Stimulated activated CD8-positive, alpha-beta memory T cell treated with anti-CD3 and anti-CD28 coated beads, Interleukin-7, amount 100 ng/mL, for 4 hours (primary cell): ENCODE results near the gene SMIM23.

ENCODE experiments used
- DNase-seq, 2 donors: peaks; one replicate each; pipeline ENCODE4 v3.0.0-alpha.2; 2020; ENCODE audit warnings: low read depth in 2 of 2

Gene SMIM23

DNA sequence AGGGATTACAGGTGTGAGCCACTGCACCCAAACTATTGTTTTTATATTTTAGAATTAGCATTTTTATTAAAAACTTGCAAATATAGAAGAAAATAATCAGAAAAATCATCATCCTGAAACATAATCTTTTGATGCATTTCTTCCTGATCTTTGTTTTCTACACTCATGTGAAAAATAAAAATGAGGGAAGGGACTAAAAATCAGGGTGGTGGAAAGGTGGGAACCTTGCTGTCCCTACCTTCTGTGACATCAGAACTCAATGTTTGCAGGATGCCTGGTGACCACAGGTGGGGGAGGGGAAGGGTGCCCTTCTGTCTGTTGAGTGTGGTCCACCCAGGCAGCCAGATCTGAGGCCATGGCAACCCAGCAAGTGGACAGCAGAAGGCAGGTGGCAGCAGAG, at the start of gene SMIM23:
TSS of gene SMIM23 (plus strand) at position 301 of the 400 bp plus-strand sequence. CDS start at position 356, 55 bp downstream.
- no peak for DNase-seq

DNA sequence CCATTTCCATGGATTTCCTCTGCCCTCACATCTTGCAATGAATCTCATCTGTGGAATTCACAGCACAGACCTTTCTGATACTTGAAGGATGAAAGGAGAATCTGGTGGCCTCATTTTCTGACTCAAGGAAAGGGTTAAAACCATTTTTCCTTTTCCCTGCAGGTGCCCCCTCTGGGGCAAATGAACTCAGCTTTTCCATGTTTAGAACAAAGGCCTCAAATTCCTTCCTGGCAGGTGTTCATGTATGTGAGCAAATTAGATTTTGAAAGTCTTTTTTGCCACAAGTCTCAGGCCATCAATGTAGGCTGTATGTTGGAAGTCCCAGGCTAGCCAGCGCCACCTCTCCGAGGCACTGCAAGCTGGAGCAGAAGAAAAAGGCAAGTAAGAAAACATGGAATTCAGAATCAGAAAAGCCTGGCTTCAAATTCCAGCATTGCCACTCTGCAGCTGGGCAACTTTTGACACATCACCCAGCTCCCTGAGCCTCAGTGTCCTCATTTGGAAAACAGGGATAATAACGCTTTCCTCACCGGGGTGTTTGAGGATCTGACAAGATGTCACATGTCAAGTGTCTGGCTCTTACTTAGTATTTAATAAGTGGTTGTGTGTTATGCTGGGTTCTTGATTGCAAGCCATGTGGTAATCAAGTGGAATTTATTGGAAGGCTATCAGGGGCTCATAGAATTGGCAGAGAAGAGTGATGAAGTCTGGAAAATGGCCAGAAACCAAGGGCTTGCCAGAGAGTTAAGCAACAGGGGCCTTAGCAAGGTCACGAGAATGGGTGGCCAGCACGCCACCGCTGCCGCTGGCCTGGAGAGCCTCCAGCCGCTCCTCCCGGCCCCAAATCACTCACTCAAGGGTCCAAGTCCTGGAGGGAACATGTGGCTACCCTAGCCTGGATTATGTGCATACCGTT, 48.4 kb upstream of the SMIM23 start:
- DNase-seq = no peak

DNA sequence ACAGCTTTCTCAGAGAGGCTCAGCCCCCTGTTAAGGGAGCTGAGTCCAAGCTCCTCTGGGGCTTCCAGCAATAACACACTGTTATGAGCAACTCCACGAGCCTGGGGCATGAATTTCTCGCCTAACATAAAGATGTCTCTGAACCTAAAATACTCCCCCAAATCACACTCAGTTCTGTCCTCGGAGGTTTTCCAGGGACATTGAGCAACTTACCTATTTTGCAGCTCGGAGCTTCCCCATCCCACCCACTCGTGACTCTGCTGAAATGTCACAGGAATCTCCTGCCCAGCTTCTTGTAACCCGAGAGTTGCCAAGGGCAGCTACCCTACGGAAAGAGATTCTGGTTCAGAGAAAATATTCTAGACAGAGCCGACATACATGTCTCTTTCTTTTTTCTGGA, 47.1 kb upstream of the SMIM23 start:
- DNase-seq = no peak

DNA sequence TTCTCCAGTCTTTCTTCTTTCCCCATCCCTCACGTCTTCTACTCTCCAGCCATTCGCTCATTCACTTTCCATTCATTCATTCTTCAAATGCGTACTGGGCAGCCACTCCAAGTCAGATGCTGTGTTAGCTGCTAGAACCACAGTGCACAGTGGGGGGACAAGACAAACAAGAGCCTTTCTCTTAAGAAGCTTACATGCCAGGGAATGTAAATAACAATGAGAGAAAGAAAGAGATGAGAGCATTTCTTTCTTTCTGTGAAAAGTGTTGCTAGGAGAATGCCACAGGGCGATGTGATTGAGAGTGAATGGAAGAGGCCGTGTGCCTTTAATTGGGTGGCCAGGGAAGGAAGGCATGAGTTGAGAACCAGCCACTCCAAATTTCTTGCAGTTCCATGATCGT, 46.3 kb upstream of the SMIM23 start:
- no peak for DNase-seq

DNA sequence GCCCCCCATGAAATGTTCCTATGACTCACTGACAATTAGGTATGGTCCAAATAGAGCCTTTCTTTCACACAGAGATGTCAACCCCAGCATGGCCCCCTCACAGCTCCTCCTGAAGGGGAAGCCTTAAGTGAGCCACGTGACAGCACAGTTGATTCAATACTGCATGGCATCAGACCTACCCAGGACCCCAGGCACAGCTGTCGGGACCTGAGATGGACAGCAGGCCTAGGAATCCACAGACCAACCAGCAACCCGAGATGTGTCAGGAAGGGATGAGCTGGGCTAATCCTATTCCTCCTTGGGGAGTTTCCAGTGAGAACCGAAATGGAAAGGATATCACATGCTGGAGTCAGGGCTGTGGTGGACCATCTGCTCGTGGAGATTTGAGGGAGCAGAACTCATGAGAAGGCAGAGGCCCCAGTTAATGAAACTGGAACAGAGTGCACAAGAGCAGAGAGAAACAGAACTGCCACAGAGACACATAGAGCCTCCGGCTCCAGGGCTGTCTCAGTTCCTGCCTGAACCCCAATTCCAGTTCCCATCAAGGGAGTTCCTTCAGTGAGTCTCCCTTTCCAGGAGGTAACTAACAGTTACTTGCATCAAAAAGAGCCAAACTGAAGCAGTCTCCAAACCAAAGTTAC, 42.1 kb upstream of the SMIM23 start:
- DNase-seq = no peak

DNA sequence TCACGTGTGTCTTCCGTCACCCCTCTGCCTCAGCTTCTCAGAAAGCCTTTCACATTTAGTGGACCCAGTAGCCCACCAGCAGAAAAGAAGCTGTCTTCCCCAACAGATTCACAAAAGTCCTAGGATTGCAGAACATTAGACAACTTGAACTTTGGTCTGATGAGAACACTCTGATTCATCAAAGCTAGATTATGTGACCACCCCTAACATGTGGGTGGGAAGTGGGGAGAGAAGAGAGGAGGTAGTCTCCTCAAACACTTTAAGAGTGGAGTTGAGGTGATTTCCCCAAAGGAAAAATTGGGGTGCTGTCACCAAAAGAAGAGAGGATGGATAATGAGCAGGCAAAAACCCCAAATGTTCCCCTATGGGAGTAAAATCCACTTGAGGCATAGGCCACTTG, 41.4 kb upstream of the SMIM23 start:
- no peak for DNase-seq

DNA sequence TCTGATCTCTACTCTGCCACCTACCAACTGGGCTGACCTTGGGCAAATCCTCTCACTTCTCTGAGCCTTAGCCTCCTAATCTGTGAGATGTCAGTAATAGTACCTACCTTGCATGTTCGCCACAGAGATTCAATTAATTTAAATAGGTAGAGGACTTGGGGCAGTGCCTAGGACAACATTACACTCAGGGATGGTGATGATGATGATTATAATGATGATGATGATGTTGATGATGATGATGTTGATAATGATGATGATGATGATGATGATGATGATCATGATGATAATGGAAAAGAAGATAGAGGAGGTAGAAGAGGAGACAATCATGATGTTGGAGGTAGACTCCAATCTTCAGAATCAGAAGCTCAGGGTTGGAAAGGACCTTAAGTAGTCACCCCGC, 40.7 kb upstream of the SMIM23 start:
- DNase-seq = no peak

DNA sequence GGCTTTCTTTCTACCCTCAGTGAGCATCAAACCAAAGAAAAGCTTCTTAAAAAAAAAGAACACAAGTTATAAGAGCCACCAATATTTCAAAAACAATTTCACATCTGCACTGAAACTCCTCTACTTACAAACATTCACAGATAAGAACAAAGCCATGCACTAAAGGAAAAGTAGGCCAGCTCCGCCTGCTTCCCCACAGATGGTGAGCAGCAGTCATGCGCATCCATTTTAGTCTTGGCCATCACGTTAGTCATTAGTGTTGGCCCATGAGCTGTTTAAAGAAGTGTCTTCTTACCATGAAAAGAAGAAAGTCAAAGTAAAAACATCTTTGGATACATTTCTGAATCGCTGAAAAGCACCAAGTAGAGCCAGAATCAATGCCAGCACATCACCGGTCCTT, 40.0 kb upstream of the SMIM23 start:
- no peak for DNase-seq

DNA sequence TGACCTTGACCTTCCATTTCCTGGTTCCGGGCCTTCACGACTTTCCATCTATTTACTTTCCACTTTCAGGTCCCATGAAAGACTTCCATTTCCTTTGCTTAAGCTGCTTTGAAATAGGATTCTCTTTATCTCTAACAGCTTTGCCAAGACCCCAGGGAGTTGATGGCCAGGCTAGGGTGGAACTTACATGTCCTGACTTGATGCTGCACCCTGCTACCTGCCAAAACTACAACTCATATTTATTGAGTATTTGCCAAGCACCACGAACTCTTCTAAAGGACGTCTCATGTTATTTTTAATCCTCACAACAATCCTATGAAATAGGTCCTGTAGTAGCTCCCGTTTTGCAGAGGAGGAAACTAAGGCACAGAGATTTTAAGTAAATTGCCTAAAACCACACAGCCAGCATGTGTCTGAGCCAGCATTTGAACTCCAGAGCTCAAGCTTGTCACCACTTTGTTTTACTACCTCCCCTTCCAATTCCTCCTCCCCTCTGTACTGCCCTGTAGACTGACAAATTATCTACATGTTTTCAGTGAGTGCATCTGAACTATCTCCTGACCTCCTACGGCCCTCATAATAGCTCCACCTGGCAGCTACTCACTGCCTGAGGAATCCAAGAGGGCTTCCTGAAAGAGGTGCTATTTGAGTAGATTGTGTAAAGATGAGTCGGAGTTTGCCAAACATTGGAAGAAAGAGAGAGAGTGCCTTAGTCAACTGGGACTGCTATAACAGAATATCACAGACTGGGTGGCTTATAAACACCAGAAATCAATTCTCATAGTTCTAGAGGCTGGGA, 38.4 kb upstream of the SMIM23 start:
- DNase-seq = no peak

DNA sequence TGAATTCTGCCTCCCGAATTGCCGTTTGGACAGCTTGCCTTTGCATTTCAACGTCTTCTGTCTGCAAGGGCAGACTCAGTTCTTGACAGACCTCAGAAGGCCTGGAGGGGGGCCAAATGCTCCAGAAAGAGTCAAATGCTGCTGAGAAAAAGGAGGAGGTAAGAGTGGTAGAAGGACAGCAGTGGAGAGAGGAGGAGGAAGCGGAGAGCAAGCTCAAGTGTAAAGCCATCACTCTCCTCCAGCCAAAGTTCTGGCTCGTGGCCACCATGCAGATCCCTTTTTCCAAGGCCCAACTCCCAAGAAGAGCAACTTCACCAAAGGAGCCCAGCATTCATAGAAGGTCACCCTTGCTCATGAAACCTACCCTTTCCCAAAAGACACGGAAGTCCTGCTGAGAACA, 36.9 kb upstream of the SMIM23 start:
- no peak for DNase-seq

DNA sequence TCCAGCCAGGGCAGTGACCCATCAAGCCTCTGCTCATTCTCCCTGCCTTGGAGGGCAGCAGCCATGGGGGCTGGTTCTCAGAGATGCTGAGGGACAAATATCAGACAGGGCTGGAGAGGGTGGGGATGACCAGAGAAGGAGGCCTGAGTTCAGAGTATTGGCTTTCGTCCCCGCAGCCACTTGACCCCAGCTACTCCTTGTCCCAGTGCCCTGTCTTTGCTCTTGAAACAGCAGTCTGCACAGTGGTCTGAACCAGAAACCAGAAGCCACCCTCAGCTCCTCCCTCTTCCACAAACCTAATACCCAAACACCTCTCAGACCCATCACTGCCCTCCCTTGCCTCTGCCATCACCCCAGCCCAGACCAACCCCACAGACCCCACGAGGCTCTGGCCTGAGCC, 36.3 kb upstream of the SMIM23 start:
- no peak for DNase-seq

DNA sequence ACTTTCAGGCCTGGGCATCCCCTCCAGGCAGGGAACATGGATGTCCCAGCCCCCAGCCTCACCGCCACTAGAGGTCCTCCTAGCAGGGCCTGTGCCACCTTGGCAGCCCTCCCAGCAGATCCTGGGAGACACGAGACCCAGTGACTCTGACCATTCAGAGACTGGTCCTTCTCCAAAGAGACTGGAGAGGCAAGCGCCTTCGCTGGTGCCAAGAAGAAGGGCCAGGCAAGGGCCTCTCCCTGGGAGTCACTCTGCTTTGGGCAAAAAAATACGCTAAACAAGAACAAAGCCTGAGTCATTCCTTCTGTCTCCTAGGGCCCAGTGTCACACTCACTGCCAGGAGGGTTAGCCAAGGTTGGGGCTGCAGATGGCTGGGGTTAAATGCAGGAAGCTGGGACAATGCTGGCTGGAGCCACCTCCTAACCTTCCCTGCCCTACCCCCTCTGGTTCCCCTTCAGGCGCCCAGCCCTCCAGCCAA, 35.3 kb upstream of the SMIM23 start:
- DNase-seq = no peak

DNA sequence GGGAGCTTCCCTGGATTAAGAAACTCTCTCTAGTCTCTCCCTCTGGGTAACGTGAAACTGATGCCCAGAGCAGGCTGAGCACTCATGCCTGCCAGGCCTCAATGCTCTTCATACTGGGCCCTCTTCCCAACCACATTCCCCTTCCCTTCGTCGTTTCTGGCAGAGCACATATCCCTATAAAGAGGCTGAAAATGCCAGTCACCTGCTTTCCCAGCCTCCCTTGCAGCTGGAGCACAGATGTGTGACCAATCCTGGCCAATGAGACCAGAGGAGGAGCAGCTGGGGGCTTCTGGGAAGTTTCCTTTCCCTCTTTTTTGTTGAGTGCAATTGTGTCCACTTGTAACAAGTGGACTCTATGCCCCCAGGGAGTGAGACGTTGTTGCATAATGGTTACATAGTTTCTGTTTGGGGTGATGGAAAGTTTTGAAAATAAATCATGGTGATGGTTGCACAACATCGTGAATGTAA, 30.2 kb upstream of the SMIM23 start:
- no peak for DNase-seq

DNA sequence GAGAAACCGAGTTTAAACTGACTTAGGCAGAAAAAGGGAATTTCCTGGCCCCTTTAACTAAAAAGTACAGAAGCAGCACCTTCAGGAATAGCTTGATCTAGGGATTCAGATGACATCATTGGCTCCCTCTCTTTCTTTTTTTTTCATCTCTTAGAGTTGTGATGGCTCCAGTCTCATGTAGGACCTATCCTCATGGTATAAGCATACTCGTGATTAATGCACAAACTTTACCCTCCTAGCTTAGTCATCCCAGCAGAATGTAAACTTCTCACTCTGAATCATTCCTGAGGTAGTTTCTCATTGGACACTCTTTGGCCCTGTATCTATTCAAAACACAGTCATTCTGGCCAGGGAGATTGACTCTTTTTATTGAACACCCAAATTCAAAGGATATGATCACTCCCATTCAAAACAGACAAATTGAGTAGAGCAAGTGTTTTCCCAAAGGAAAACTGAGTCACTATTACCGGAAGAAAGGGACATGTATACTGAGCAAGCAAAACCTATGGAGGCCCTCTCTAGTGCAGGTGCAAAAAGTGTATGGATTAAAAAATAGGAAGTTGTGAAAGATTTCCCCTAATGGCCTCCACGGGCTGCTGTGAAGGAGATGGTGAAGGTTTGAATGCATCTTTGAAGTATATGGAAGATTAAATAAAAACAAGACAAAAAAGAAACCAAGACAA, 27.6 kb upstream of the SMIM23 start:
- no peak for DNase-seq

DNA sequence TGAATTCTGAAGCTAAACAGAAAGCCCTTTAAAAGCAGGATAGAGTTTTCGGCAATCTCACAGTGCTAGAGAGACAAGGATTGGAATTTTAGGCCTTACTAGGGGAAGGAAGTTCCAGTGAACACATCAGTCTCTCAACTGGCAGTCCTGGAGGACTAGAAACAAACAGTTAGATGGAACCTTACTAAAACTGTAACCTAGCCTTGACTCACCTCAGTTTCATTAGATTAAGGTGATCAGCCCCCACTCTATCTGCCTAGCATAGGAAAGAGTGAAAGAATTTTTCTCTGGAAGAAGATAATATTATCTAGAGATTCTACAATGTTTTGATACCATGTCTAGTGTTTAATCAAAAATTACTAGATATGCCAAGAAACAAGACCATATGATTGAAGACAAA, 25.8 kb upstream of the SMIM23 start:
- DNase-seq = no peak

DNA sequence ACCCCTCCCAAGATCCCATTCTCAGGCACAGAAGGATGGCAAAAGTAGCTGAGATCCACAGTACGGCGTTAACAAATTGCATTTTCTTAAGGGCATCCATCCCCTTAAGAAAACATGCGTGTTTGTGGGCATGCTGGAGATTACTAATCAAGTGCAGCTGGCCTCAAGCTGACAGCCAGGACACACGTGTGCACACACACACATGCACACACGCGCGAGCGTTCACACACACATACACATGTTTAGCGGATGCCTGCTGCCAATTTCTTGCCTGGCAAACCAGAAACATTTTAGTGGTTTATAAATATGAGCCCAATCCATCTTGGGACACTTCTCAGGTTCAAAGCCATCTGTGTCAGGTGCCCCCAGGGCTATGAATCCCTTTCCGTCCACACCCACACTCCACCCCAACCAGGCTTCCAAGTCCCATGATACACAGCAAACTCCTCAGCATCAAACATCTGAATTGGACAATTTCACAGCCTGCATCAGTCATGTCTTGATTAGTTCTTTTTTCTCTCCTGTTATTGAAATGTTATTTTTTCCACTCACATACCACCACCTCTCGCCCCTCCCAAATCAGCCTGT, 23.5 kb upstream of the SMIM23 start:
- no peak for DNase-seq

DNA sequence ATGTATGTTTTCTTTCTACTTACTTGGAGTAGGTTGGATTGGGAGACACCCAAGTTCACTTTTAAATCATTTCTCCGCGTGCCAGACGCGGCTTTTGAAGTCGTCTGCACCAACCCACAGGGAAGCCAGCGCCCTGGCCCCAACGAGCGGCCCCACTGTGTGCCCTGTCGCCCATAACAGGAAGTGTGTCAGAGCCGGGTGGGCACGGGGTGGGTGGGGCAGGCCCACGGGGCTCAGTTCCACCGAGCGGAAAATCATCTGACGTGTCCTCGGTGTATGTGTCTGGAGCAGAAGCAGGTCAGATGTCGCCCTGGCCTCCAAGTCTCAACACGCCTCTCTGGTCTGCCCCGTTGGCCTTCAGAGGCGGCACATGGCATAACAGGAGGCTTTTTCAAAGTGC, 22.7 kb upstream of the SMIM23 start:
- DNase-seq = no peak

DNA sequence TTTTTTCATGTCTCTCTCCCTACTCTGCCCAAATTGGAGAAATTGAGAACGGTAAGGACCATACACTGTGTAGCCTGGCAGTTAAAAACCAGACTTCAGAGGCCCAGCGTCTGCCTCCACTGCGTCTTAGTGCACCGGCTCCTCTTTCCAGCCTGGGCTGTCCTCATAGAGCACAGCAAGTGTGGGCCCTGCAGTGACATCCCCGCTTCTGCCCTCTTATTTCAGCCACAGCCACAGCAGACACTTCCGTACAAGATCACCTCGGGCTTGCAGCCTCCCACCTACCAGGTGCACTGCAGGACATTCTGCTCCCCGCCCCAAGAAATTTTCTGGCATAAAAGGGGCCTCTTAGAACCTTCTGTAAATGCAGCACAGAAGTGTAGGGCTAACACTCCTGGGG, 21.4 kb upstream of the SMIM23 start:
- DNase-seq = no peak

DNA sequence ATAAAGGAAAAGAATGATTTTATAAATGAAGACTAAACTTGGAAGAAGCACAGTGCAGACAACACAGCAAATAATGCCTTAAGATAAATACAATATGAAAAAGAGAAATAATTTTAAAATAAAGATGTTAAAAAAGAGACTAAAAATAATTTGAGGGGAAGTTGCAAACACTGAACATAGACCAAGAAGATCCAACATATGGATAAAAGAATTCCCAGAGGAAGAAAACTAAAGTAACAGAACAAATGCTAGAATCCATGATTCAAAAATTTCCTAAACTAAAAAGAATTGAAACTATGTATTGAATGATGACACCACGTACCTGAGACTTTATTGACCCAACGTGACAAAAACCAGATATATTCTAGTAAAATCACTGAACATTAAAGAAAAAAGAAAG, 18.7 kb upstream of the SMIM23 start:
- DNase-seq = no peak

DNA sequence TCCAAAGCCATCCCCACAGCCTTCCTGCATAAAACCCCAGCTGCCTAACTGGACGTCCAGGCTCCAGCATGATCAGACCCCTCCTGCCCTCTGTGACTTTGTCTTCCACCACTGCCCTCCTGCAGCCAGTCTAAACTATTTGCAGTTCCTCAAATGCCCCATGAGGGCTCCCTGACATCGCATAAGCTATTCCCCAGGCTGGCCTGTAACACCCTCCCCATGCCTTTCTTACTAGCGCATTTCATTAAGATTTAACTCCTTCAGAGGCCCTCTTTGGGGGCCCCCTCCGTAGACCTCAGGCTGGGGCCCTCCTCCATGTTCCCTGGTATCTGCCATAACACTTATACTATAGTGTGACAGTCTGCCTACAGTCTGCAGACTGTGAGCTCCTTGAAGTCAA, 15.5 kb upstream of the SMIM23 start:
- DNase-seq = no peak

DNA sequence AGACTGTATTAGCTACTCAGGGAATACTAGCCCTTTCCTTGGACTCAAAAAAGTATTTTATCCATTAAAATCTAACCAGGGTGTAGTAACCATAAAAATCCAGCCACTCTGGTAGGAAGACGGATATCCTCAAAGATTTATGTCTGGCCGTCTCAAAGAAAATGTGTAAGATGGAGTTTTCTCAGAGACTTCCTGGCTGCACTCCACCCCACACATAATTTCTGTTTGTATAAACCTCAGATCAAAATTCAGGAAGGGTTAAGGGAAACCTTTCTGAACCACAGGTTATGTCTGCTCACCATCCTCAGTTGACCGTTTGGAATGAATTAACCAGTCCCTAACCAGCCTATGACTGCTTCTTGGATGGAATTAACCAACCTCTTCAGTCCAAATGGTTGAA, 13.8 kb upstream of the SMIM23 start:
- no peak for DNase-seq
